H1 (cell line): Measurements from ENCODE around the gene SSNA1. TPM values are rescaled to one million over a fixed set of nuclear protein-coding genes. Genes with fewer than 3 reads are reported as not detected.

Experiments
- CTCF ChIA-PET: fragments of 300-600 bp; sonication (Branson Sonifier 250); formaldehyde crosslinking; loops from one replicate; lab custom pipeline; 2021; ENCODE audit not compliant: partially characterized antibody; lab: Charles Lee
- POLR2A ChIA-PET: fragments of 300-600 bp; sonication (Branson Sonifier 250); formaldehyde crosslinking; loops from one replicate; lab custom pipeline; 2021; ENCODE audit warnings: inconsistent platforms; ENCODE audit not compliant: partially characterized antibody; lab: Charles Lee
- DNase-seq, 2 experiments: peaks; one replicate each; pipeline versions ENCODE4 v3.0.0 to v3.0.0-alpha.2; 2010 to 2022; ENCODE audit warnings: low spot score in 2 of 2, low read depth in 1 of 2, mixed read lengths in 1 of 2
- FAIRE-seq: peaks from 2 replicates; lab custom pipeline; 2011; peaks lifted over from hg19 to GRCh38; lab: Jason Lieb, UNC
- H2AFZ ChIP-seq: 2 replicates; pipeline ENCODE4 v1.8.1; 2012; ENCODE audit warnings: low read length, inconsistent platforms
- H2AK5ac ChIP-seq: 2 replicates; pipeline ENCODE4 v1.6.1; 2013; ENCODE audit warnings: low read depth, low read length
- H2BK120ac ChIP-seq: replicated peaks from 2 replicates; pipeline ENCODE3; 2013; ENCODE audit warnings: low read depth, low read length, inconsistent platforms
- H2BK12ac ChIP-seq: 2 replicates; pipeline ENCODE4 v1.6.1; 2013; ENCODE audit warnings: low read depth, low read length
- H2BK15ac ChIP-seq: 2 replicates; pipeline ENCODE4 v1.6.1; 2013; ENCODE audit warnings: low read length
- H2BK20ac ChIP-seq: 2 replicates; pipeline ENCODE4 v1.6.1; 2013; ENCODE audit warnings: low read length
- H2BK5ac ChIP-seq: 2 replicates; pipeline ENCODE4 v1.6.1; 2013; ENCODE audit warnings: low read depth, low read length
- H3K14ac ChIP-seq: 2 replicates; pipeline ENCODE4 v1.6.1; 2013; ENCODE audit warnings: inconsistent platforms; ENCODE audit not compliant: insufficient read length
- H3K18ac ChIP-seq: 2 replicates; pipeline ENCODE4 v1.6.1; 2013; ENCODE audit warnings: low read length; ENCODE audit errors: extremely low read depth
- H3K23ac ChIP-seq: 2 replicates; pipeline ENCODE4 v1.6.1; 2013; ENCODE audit warnings: inconsistent platforms; ENCODE audit not compliant: insufficient read length
- H3K23me2 ChIP-seq: 2 replicates; pipeline ENCODE4 v1.6.1; 2013; ENCODE audit warnings: low read depth, low read length
- H3K27ac ChIP-seq: 2 replicates; pipeline ENCODE4 v1.6.1; 2011; ENCODE audit warnings: low read depth, low read length, inconsistent platforms
- H3K27me3 ChIP-seq, 4 experiments: replicated peaks in 1 of 4; 1 replicate in 1 of 4; 2 replicates in 3 of 4; pipeline versions ENCODE4 v1.6.1 to v1.8.1; 2011 to 2013; ENCODE audit warnings: low read length in 3 of 4, mild to moderate bottlenecking in 3 of 4, inconsistent platforms in 2 of 4, mixed read lengths in 2 of 4, moderate library complexity in 1 of 4; ENCODE audit not compliant: control insufficient read depth in 3 of 4, insufficient read depth in 3 of 4; ENCODE audit errors: extremely low read depth in 1 of 4
- H3K36me3 ChIP-seq, 4 experiments: 2 replicates each; pipeline versions ENCODE4 v1.6.1 to v1.8.1; 2011 to 2013; ENCODE audit warnings: mild to moderate bottlenecking in 4 of 4, low read length in 3 of 4, moderate library complexity in 2 of 4, control low read depth in 1 of 4, inconsistent platforms in 1 of 4; ENCODE audit not compliant: insufficient read depth in 4 of 4, control insufficient read depth in 2 of 4
- H3K4ac ChIP-seq: replicated peaks from 2 replicates; pipeline ENCODE3; 2013; ENCODE audit warnings: low read length, low read depth, mixed read lengths, inconsistent platforms; ENCODE audit not compliant: insufficient read length
- H3K4me1 ChIP-seq, 4 experiments: replicated peaks in 1 of 4; 1 replicate in 1 of 4; 2 replicates in 3 of 4; pipeline versions ENCODE4 v1.6.1 to v1.8.1; 2011 to 2013; ENCODE audit warnings: low read length in 3 of 4, inconsistent platforms in 2 of 4, mixed read lengths in 1 of 4; ENCODE audit not compliant: insufficient read depth in 4 of 4, control insufficient read depth in 3 of 4
- H3K4me2 ChIP-seq, 2 experiments: 2 replicates each; pipeline versions ENCODE4 v1.6.1 to v1.8.1; 2011 to 2013; ENCODE audit warnings: low read depth in 2 of 2, low read length in 2 of 2, control low read depth in 1 of 2, inconsistent platforms in 1 of 2, mild to moderate bottlenecking in 1 of 2; ENCODE audit not compliant: insufficient read depth in 1 of 2
- H3K4me3 ChIP-seq, 4 experiments: fragments of 200-600, 300-600 bp in 1 of 4; sonication (generic), shearing (Covaris generic), sonication (Bioruptor Twin) in 1 of 4; 2 replicates each; pipeline versions ENCODE4 v1.5.1 to v1.8.1; 2011 to 2016; ENCODE audit warnings: low read length in 4 of 4, low read depth in 3 of 4, control low read depth in 2 of 4, inconsistent platforms in 2 of 4, mild to moderate bottlenecking in 2 of 4, mixed read lengths in 1 of 4, moderate library complexity in 1 of 4; ENCODE audit not compliant: insufficient read depth in 2 of 4; ENCODE audit errors: extremely low read depth in 1 of 4
- H3K56ac ChIP-seq: replicated peaks from 2 replicates; pipeline ENCODE3; 2013; ENCODE audit warnings: low read depth, mild to moderate bottlenecking, mixed read lengths, low read length, inconsistent platforms; ENCODE audit not compliant: insufficient read length
- H3K79me1 ChIP-seq: 2 replicates; pipeline ENCODE4 v1.6.1; 2013; ENCODE audit warnings: low read depth, low read length, control low read depth
- H3K79me2 ChIP-seq, 2 experiments: 2 replicates each; pipeline versions ENCODE4 v1.6.1 to v1.8.1; 2012 to 2013; ENCODE audit warnings: low read length in 2 of 2, mild to moderate bottlenecking in 2 of 2, inconsistent platforms in 1 of 2; ENCODE audit not compliant: insufficient read depth in 2 of 2, control insufficient read depth in 1 of 2
- H3K9ac ChIP-seq, 4 experiments: replicated peaks in 1 of 4; 1 replicate in 1 of 4; 2 replicates in 3 of 4; pipeline versions ENCODE4 v1.6.1 to v1.8.1; 2011 to 2013; ENCODE audit warnings: low read depth in 3 of 4, low read length in 3 of 4, control low read depth in 2 of 4, mild to moderate bottlenecking in 2 of 4, moderate library complexity in 2 of 4, inconsistent platforms in 1 of 4; ENCODE audit errors: extremely low read depth in 1 of 4
- H3K9me3 ChIP-seq, 2 experiments: 2 replicates each; pipeline versions ENCODE4 v1.6.1 to v1.8.1; 2012 to 2013; ENCODE audit warnings: mild to moderate bottlenecking in 2 of 2, moderate library complexity in 2 of 2, control low read depth in 1 of 2, inconsistent platforms in 1 of 2, low read depth in 1 of 2, low read length in 1 of 2, mixed read lengths in 1 of 2; ENCODE audit not compliant: insufficient read depth in 2 of 2
- H4K20me1 ChIP-seq, 2 experiments: replicated peaks in 1 of 2; 2 replicates each; pipeline versions ENCODE3 to v1.8.1; 2011 to 2013; ENCODE audit warnings: inconsistent platforms in 2 of 2, low read length in 2 of 2, mild to moderate bottlenecking in 1 of 2; ENCODE audit not compliant: insufficient read depth in 2 of 2, control insufficient read depth in 1 of 2
- H4K5ac ChIP-seq: 2 replicates; pipeline ENCODE4 v1.6.1; 2013; ENCODE audit warnings: low read length, low read depth, mixed read lengths, inconsistent platforms; ENCODE audit not compliant: insufficient read length
- H4K8ac ChIP-seq: 2 replicates; pipeline ENCODE4 v1.8.0; 2013; ENCODE audit warnings: mild to moderate bottlenecking, moderate library complexity, low read length, inconsistent platforms; ENCODE audit not compliant: insufficient read depth; ENCODE audit errors: extremely low read depth
- H4K91ac ChIP-seq: replicated peaks from 2 replicates; pipeline ENCODE3; 2013; ENCODE audit warnings: low read length, mixed read lengths, inconsistent platforms; ENCODE audit not compliant: insufficient read length
- CBX5 ChIP-seq: fragments of 300-800, 300-1000 bp; sonication (generic); IDR thresholded peaks from 2 replicates; pipeline ENCODE4 v1.7.1; 2016; ENCODE audit warnings: antibody characterized with exemption, low read length, low read depth
- CHD1 ChIP-seq: IDR thresholded peaks from 2 replicates; pipeline ENCODE4 v1.6.1; 2012; ENCODE audit warnings: low read depth, low read length, improper control_type of control experiment
- EZH2 ChIP-seq: fragments of 200-600 bp; sonication (generic); IDR thresholded peaks from 2 replicates; pipeline ENCODE4 v1.7.1; 2012; ENCODE audit warnings: low read depth, mild to moderate bottlenecking, moderate library complexity, low read length, inconsistent platforms; ENCODE audit not compliant: severe bottlenecking
- GABPA ChIP-seq: IDR thresholded peaks from 2 replicates; pipeline ENCODE4 v1.6.1; 2011; ENCODE audit warnings: mild to moderate bottlenecking, low read length, moderate library complexity, borderline replicate concordance; ENCODE audit not compliant: insufficient read depth
- HDAC2 ChIP-seq, 2 experiments: fragments of 300-600 bp in 1 of 2; sonication (generic) in 1 of 2; IDR thresholded peaks; 2 replicates each; pipeline ENCODE4 v1.6.1; 2011 to 2012; ENCODE audit warnings: low read depth in 2 of 2, low read length in 2 of 2, mild to moderate bottlenecking in 2 of 2, moderate library complexity in 2 of 2, borderline replicate concordance in 1 of 2, inconsistent platforms in 1 of 2
- JUN ChIP-seq: IDR thresholded peaks from 2 replicates; pipeline ENCODE4 v1.6.1; 2011; ENCODE audit warnings: low read depth, mild to moderate bottlenecking, improper control_type of control experiment, low read length
- SIX5 ChIP-seq: IDR thresholded peaks from 2 replicates; pipeline ENCODE4 v1.6.1; 2011; ENCODE audit warnings: mild to moderate bottlenecking, low read depth, low read length
- SP1 ChIP-seq: IDR thresholded peaks from 2 replicates; pipeline ENCODE4 v1.6.1; 2011; ENCODE audit warnings: low read depth, low read length
- TAF1 ChIP-seq: IDR thresholded peaks from 2 replicates; pipeline ENCODE4 v1.6.1; 2011; ENCODE audit warnings: mild to moderate bottlenecking, low read depth, low read length
- WGBS, 2 experiments: shearing (Covaris generic) in 1 of 2; methylation state at CpG; one replicate each; pipeline versions ENCODE4 v1.1.6 to v1.1.7; 2013 to 2015; ENCODE audit warnings: low lambda C conversion rate in 2 of 2, mixed read lengths in 2 of 2, inconsistent platforms in 1 of 2, low coverage in 1 of 2, missing lambda C conversion rate in 1 of 2; ENCODE audit not compliant: insufficient replicate concordance in 2 of 2, insufficient coverage in 1 of 2, insufficient read length in 1 of 2; ENCODE audit errors: extremely low coverage in 1 of 2, missing lambda C conversion rate in 1 of 2; 5-methylcytosine and 5-hydroxymethylcytosine counted together
- polyA plus RNA-seq, 7 experiments: library from polyadenylated mRNA; depleted of rRNA in 3 of 7; stranded (reverse) in 5 of 7; unstranded in 2 of 7; fragments of >200 nt in 5 of 7; fragments of 200-250 nt in 2 of 7; gene quantifications; 1 replicate in 5 of 7; 2 replicates in 1 of 7; 4 replicates in 1 of 7; pipeline versions ENCODE4 v1.2.1 to v1.2.3, GENCODE V29; 2011 to 2013; ENCODE audit warnings: missing spikeins in 2 of 7, mixed read lengths in 2 of 7
- total RNA-seq: library from RNA; stranded (reverse); fragmentation: NEBNext Ultra II Directional; extraction: Animal tissue kit (Norgen Biotek cat#: 25700); gene quantifications from 2 replicates; pipeline ENCODE4 v1.2.1, GENCODE V29; 2021
- TF ChIP-seq, protein P1 (sequence below), 3 experiments: IDR thresholded peaks; 1 replicate in 2 of 3; 2 replicates in 1 of 3; pipeline versions ENCODE4 v1.5.1 to v1.6.1; 2011; ENCODE audit warnings: low read length in 3 of 3, mild to moderate bottlenecking in 3 of 3, inconsistent platforms in 2 of 3, low read depth in 1 of 3, moderate library complexity in 1 of 3; ENCODE audit not compliant: insufficient read depth in 1 of 3; ENCODE audit errors: control extremely low read depth in 1 of 3

The SSNA1 gene
- total and polyA plus RNA-seq, 2 of the 8 experiments (the other 6 are each of a cell fraction or from before 2014, with no cell fraction given), result 87.3 to 157 TPM

DNA sequence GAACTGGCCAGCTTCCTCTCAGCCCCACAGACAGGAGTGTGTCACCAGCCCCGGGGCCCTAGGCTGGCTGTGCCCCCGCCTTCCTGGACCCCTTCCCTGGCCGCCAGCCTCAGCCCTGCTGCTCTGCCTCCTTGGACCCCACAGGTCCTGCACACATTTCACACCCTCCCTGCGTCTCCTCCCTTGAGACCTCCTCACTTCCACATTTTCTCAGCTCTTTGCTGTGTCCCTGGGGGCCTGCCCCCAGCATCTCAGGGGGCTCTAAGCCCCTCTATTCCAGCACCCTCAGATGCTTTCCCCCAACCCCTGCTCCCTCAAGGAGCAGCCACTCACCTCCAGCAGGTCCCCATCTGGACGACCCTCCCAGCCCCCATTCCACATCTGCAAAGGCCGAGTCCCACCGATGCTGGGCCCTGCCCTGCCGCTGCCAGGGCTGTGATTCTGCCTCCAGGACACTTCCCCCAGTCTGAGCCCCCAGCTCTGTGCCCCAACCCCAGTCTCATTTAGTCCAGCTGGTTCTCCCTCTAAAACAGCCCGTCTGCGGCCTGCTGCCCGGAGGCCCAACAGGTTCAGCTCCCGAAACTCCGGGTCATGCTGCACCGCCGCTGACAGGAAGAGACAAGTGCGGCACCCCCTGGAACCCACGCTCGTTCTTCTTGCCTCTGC lies 46.4 kb downstream of the SSNA1 start:
- CTCF ChIA-PET, result interaction anchor here (0.6 to 20.2 kb wide), 20 partner anchors 9 to 412 kb away, joined by 3 to 204 read pairs (median 5); partner anchors contain the start of genes ANAPC2, CYSRT1, LRRC26 and NDOR1
- TF ChIP-seq JUN (no peak), SP1 (no peak), TAF1 (no peak), SIX5 (no peak), EZH2 (no peak), HDAC2 (IDR thresholded peaks at IDR 0.05; ENCODE audit: borderline replicate concordance in 1 of 2, low read depth in 2 of 2, low read length in 2 of 2) (no peak), CBX5 (no peak), CHD1 (no peak), GABPA (no peak)
- TF ChIP-seq, protein P1, sequence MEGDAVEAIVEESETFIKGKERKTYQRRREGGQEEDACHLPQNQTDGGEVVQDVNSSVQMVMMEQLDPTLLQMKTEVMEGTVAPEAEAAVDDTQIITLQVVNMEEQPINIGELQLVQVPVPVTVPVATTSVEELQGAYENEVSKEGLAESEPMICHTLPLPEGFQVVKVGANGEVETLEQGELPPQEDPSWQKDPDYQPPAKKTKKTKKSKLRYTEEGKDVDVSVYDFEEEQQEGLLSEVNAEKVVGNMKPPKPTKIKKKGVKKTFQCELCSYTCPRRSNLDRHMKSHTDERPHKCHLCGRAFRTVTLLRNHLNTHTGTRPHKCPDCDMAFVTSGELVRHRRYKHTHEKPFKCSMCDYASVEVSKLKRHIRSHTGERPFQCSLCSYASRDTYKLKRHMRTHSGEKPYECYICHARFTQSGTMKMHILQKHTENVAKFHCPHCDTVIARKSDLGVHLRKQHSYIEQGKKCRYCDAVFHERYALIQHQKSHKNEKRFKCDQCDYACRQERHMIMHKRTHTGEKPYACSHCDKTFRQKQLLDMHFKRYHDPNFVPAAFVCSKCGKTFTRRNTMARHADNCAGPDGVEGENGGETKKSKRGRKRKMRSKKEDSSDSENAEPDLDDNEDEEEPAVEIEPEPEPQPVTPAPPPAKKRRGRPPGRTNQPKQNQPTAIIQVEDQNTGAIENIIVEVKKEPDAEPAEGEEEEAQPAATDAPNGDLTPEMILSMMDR (IDR thresholded peaks at IDR 0.05; ENCODE audit: control extremely low read depth in 1 of 3, insufficient read depth in 1 of 3, low read depth in 1 of 3, low read length in 3 of 3), result no peak
- Histone ChIP-seq H2BK120ac (no peak overlapping the region), H3K27me3 (no peaks in the 10 kb centered on the region), H3K14ac (no peak overlapping the region), H2BK20ac (no peak overlapping the region), H3K36me3 (no peaks in the 10 kb centered on the region), H3K79me1 (no peaks in the 10 kb centered on the region), H4K8ac (no peak overlapping the region), H3K56ac (no peak overlapping the region), H3K18ac (no peak overlapping the region), H4K20me1 (peaks cover 6 to 8% of the 10 kb centered on the region in 2 experiments), H3K79me2 (peaks cover 0 to 7% of the 10 kb centered on the region in 2 experiments; a peak in 1 of 4 replicates), H3K9ac (no peak overlapping the region), H2BK12ac (no peak overlapping the region), H3K4me2 (no peak overlapping the region), H3K9me3 (no peaks in the 10 kb centered on the region), H2AFZ (no peak overlapping the region), H3K27ac (no peak overlapping the region), H3K4ac (no peak overlapping the region), H2BK15ac (no peak overlapping the region), H4K5ac (no peak overlapping the region), H3K4me1 (peaks cover 0 to 12% (median 8%) of the 10 kb centered on the region in 4 experiments; a peak in 6 of 7 replicates), H4K91ac (peak overlapping the region; percentile 54), H2AK5ac (no peak overlapping the region), H2BK5ac (no peak overlapping the region), H3K23me2 (no peaks in the 10 kb centered on the region), H3K4me3 (no peak overlapping the region), H3K23ac (no peak overlapping the region)
- POLR2A ChIA-PET, result interaction anchor here (1.0 to 69.9 kb wide), 3 partner anchors 0 to 72 kb away, joined by 3 to 1462 read pairs (median 1462); partner anchors contain the start of genes CYSRT1, NDOR1, NELFB and RNF208
- DNase-seq (no peak), FAIRE-seq (no peak)
- WGBS, 2 experiments, result 84% methylated on average over 17 of the region's 18 CpGs; no CpG with 5 or more reads in 1 of the 2 experiments
